ENCODE results near the gene GKN1. TPM values are rescaled to one million over a fixed set of nuclear protein-coding genes. Genes with fewer than 3 reads are reported as not detected.

Gene GKN1
- total RNA-seq, 2 experiments from 2014 or later: not detected

- intact Hi-C loops (cut with micrococcal nuclease; ENCODE audit: unreplicated experiment): no loop called here
- no peak for DNase-seq (ENCODE audit: low spot score)
- no peaks in the 10 kb centered on the region for H3K36me3 ChIP-seq (ENCODE audit: insufficient read depth, low read length)
- no peak for TF ChIP-seq EZH2phosphoT487 (IDR thresholded peaks at IDR 0.05; ENCODE audit: borderline replicate concordance, low read depth, low read length)
- no TSS peak for BruUV-seq (replicated peaks)
- H3K9me2 ChIP-seq (ENCODE audit: insufficient read depth, low read length): no peaks in the 10 kb centered on the region
- no peaks in the 10 kb centered on the region for H3K4me1 ChIP-seq (ENCODE audit: insufficient read depth, low read length, poor library complexity, severe bottlenecking)
- no peak overlapping the region for H3K27ac ChIP-seq (ENCODE audit: low read depth, low read length, poor library complexity, severe bottlenecking)
- no peak overlapping the region for H2AFZ ChIP-seq (ENCODE audit: low read length)
- H3K9me3 ChIP-seq (ENCODE audit: low read length): no peaks in the 10 kb centered on the region
- ChIA-PET POLR2A (no interaction called here), CTCF (ENCODE audit: unreplicated experiment) (no interaction called here)
- H3K79me2 ChIP-seq (ENCODE audit: insufficient read depth, low read depth, low read length): no peaks in the 10 kb centered on the region
- no peak overlapping the region for H3K4me3 ChIP-seq (ENCODE audit: low read depth, low read length, poor library complexity, severe bottlenecking)
- no peak overlapping the region for H3K4me2 ChIP-seq (ENCODE audit: low read length)
- no peaks in the 10 kb centered on the region for H4K20me1 ChIP-seq (ENCODE audit: insufficient read depth, low read length)
These were observed 2.7 kb upstream of the GKN1 start for GRCh38 chr2:68971591-68972231.

GRCh38 chr2:68974946-68975665, 670 bp downstream of the GKN1 start:
- ChIA-PET POLR2A (interaction anchor here (0.6 kb wide), 1 partner anchor 223 kb away, joined by 3 read pairs; no protein-coding TSS in a partner anchor), CTCF (ENCODE audit: unreplicated experiment) (no interaction called here)
- H3K9me2 ChIP-seq (ENCODE audit: insufficient read depth, low read length): no peaks in the 10 kb centered on the region
- no peaks in the 10 kb centered on the region for H3K79me2 ChIP-seq (ENCODE audit: insufficient read depth, low read depth, low read length)
- H3K4me1 ChIP-seq (ENCODE audit: insufficient read depth, low read length, poor library complexity, severe bottlenecking): no peaks in the 10 kb centered on the region
- H2AFZ ChIP-seq (ENCODE audit: low read length): no peak overlapping the region
- H3K27ac ChIP-seq (ENCODE audit: low read depth, low read length, poor library complexity, severe bottlenecking): no peak overlapping the region
- H3K36me3 ChIP-seq (ENCODE audit: insufficient read depth, low read length): no peaks in the 10 kb centered on the region
- no peaks in the 10 kb centered on the region for H3K9me3 ChIP-seq (ENCODE audit: low read length)
- no peak for TF ChIP-seq EZH2phosphoT487 (IDR thresholded peaks at IDR 0.05; ENCODE audit: borderline replicate concordance, low read depth, low read length)
- TF ChIP-seq CTCF (conservative IDR thresholded peaks at IDR 0.05; ENCODE audit: low read length): no peak
- no peak for DNase-seq (ENCODE audit: low spot score)
- H3K4me2 ChIP-seq (ENCODE audit: low read length): no peak overlapping the region
- intact Hi-C loops (cut with micrococcal nuclease; ENCODE audit: unreplicated experiment): no loop called here
- no TSS peak for BruUV-seq (replicated peaks)
- no peaks in the 10 kb centered on the region for H4K20me1 ChIP-seq (ENCODE audit: insufficient read depth, low read length)
- H3K4me3 ChIP-seq (ENCODE audit: low read depth, low read length, poor library complexity, severe bottlenecking): no peak overlapping the region

- no TSS peak for BruUV-seq (replicated peaks)
- DNase-seq (ENCODE audit: low spot score): no peak
- H3K4me2 ChIP-seq (ENCODE audit: low read length): no peak overlapping the region
- H2AFZ ChIP-seq (ENCODE audit: low read length): no peak overlapping the region
- H3K27ac ChIP-seq (ENCODE audit: low read depth, low read length, poor library complexity, severe bottlenecking): no peak overlapping the region
- ChIA-PET POLR2A (interaction anchor here (0.6 kb wide), 1 partner anchor 222 kb away, joined by 3 read pairs; no protein-coding TSS in a partner anchor), CTCF (ENCODE audit: unreplicated experiment) (no interaction called here)
- no peaks in the 10 kb centered on the region for H3K36me3 ChIP-seq (ENCODE audit: insufficient read depth, low read length)
- no peak for TF ChIP-seq CTCF (conservative IDR thresholded peaks at IDR 0.05; ENCODE audit: low read length)
- TF ChIP-seq EZH2phosphoT487 (IDR thresholded peaks at IDR 0.05; ENCODE audit: borderline replicate concordance, low read depth, low read length): no peak
- H3K79me2 ChIP-seq (ENCODE audit: insufficient read depth, low read depth, low read length): no peaks in the 10 kb centered on the region
- no peaks in the 10 kb centered on the region for H3K9me3 ChIP-seq (ENCODE audit: low read length)
- no peaks in the 10 kb centered on the region for H3K9me2 ChIP-seq (ENCODE audit: insufficient read depth, low read length)
- H3K4me1 ChIP-seq (ENCODE audit: insufficient read depth, low read length, poor library complexity, severe bottlenecking): no peaks in the 10 kb centered on the region
- H3K4me3 ChIP-seq (ENCODE audit: low read depth, low read length, poor library complexity, severe bottlenecking): no peak overlapping the region
- no peaks in the 10 kb centered on the region for H4K20me1 ChIP-seq (ENCODE audit: insufficient read depth, low read length)
- intact Hi-C loops (cut with micrococcal nuclease; ENCODE audit: unreplicated experiment): no loop called here
These were observed 1.4 kb downstream of the GKN1 start for GRCh38 chr2:68975844-68976243.
